Keratinocyte (primary cell): ENCODE results near the gene ZFPM1. TPM values are rescaled to one million over a fixed set of nuclear protein-coding genes. Genes with fewer than 3 reads are reported as not detected.

ENCODE experiments used
- DNase-seq: peaks from one replicate; pipeline ENCODE4 v3.0.0-alpha.2; 2011; ENCODE audit warnings: low read depth, missing footprints, low spot score
- FAIRE-seq: peaks from 2 replicates; lab custom pipeline; 2011; peaks lifted over from hg19 to GRCh38; lab: Jason Lieb, UNC
- H2AFZ ChIP-seq: 2 replicates; pipeline ENCODE4 v1.6.0; 2012; ENCODE audit warnings: low read length, control low read depth, inconsistent platforms; ENCODE audit not compliant: control insufficient read depth
- H3K27ac ChIP-seq: 2 replicates; pipeline ENCODE4 v1.5.1; 2011; ENCODE audit warnings: low read length; ENCODE audit not compliant: control insufficient read depth, insufficient read depth
- H3K27me3 ChIP-seq: 3 replicates; pipeline ENCODE4 v1.6.0; 2011; ENCODE audit warnings: low read length; ENCODE audit not compliant: control insufficient read depth, insufficient read depth; ENCODE audit errors: extremely low read depth
- H3K36me3 ChIP-seq, 2 experiments: 2 replicates in 1 of 2; 3 replicates in 1 of 2; pipeline ENCODE4 v1.5.1; 2011; ENCODE audit warnings: low read length in 2 of 2, mild to moderate bottlenecking in 1 of 2; ENCODE audit not compliant: control insufficient read depth in 2 of 2, insufficient read depth in 2 of 2; ENCODE audit errors: extremely low read depth in 1 of 2
- H3K4me1 ChIP-seq: 3 replicates; pipeline ENCODE4 v1.5.1; 2011; ENCODE audit warnings: low read length; ENCODE audit not compliant: control insufficient read depth, insufficient read depth; ENCODE audit errors: extremely low read depth
- H3K4me2 ChIP-seq: 3 replicates; pipeline ENCODE4 v1.6.0; 2011; ENCODE audit warnings: low read depth, low read length; ENCODE audit not compliant: control insufficient read depth, insufficient read depth; ENCODE audit errors: extremely low read depth
- H3K4me3 ChIP-seq, 3 experiments: fragments of 200-600 bp in 1 of 3; sonication (generic) in 1 of 3; 2 replicates in 2 of 3; 3 replicates in 1 of 3; pipeline ENCODE4 v1.5.1; 2011 to 2016; ENCODE audit warnings: low read length in 3 of 3, mild to moderate bottlenecking in 3 of 3, control low read depth in 2 of 3, inconsistent platforms in 1 of 3, low read depth in 1 of 3, mixed read lengths in 1 of 3, mixed run types in 1 of 3, moderate library complexity in 1 of 3; ENCODE audit not compliant: control insufficient read depth in 2 of 3, insufficient read depth in 2 of 3; ENCODE audit errors: extremely low read depth in 1 of 3
- H3K79me2 ChIP-seq: 2 replicates; pipeline ENCODE4 v1.6.0; 2012; ENCODE audit warnings: low read length; ENCODE audit not compliant: control insufficient read depth, insufficient read depth
- H3K9ac ChIP-seq: 3 replicates; pipeline ENCODE4 v1.6.0; 2011; ENCODE audit warnings: low read length; ENCODE audit not compliant: control insufficient read depth, insufficient read depth; ENCODE audit errors: extremely low read depth
- H3K9me1 ChIP-seq: 3 replicates; pipeline ENCODE4 v1.6.0; 2011; ENCODE audit warnings: low read length; ENCODE audit not compliant: control insufficient read depth, insufficient read depth; ENCODE audit errors: extremely low read depth
- H3K9me3 ChIP-seq: 2 replicates; pipeline ENCODE4 v1.5.1; 2012; ENCODE audit warnings: low read depth, low read length; ENCODE audit not compliant: control insufficient read depth
- H4K20me1 ChIP-seq: 3 replicates; pipeline ENCODE4 v1.6.0; 2011; ENCODE audit warnings: low read length; ENCODE audit not compliant: control insufficient read depth, insufficient read depth; ENCODE audit errors: extremely low read depth
- CTCF ChIP-seq, 3 experiments: IDR thresholded peaks in 1 of 3; conservative IDR thresholded peaks in 1 of 3; optimal IDR thresholded peaks in 1 of 3; 2 replicates in 2 of 3; 3 replicates in 1 of 3; pipeline versions ENCODE3 to v1.5.1; 2011; ENCODE audit warnings: low read length in 3 of 3, mild to moderate bottlenecking in 3 of 3, moderate library complexity in 2 of 3, control low read depth in 1 of 3, inconsistent platforms in 1 of 3; ENCODE audit not compliant: insufficient read depth in 2 of 3; ENCODE audit errors: extremely low read depth in 1 of 3
- EZH2 ChIP-seq: IDR thresholded peaks from one replicate; pipeline ENCODE4 v1.6.1; 2012; ENCODE audit warnings: inconsistent platforms, mild to moderate bottlenecking, low read length, moderate library complexity
- dilution Hi-C: fragments of 300-500 bp; cut with MboI; formaldehyde crosslinking; loops from one replicate; pipeline ENCODE4 v1.7.0; 2020; ENCODE audit warnings: low sequenced_read_pairs; ENCODE audit not compliant: extremely low pct_ligation_motif_present
- polyA plus RNA-seq, 5 experiments: library from polyadenylated mRNA; depleted of rRNA in 3 of 5; stranded (reverse) in 3 of 5; stranded (forward) in 1 of 5; unstranded in 1 of 5; fragments of >200 nt; gene quantifications; 1 replicate in 1 of 5; 2 replicates in 3 of 5; 3 replicates in 1 of 5; pipeline versions ENCODE4 v1.2.1 to v1.2.3, GENCODE V29; 2011 to 2012; ENCODE audit warnings: missing spikeins in 2 of 5, low read depth in 1 of 5, low replicate concordance in 1 of 5

ZFPM1 gene
- polyA plus RNA-seq, 1 donor (not counting 4 experiments of a cell fraction or from before 2014, with no cell fraction given) = 0.42 TPM

- no peaks in the 10 kb centered on the region for H3K9me1 ChIP-seq
- no peak overlapping the region for H3K9ac ChIP-seq
- DNase-seq (no peak), FAIRE-seq (no peak)
- H3K27ac ChIP-seq = no peak overlapping the region
- no peak overlapping the region for H3K4me3 ChIP-seq
- H3K36me3 ChIP-seq = no peaks in the 10 kb centered on the region
- dilution Hi-C loops = no loop called here
- no peak overlapping the region for H3K4me2 ChIP-seq
- no peaks in the 10 kb centered on the region for H4K20me1 ChIP-seq
- no peaks in the 10 kb centered on the region for H3K9me3 ChIP-seq
- TF ChIP-seq EZH2 (no peak), CTCF (optimal IDR thresholded peaks at IDR 0.05 in 1 of 3, IDR thresholded peaks at IDR 0.05 in 1 of 3, conservative IDR thresholded peaks at IDR 0.05 in 1 of 3; ENCODE audit: extremely low read depth in 1 of 3, insufficient read depth in 2 of 3, low read length in 3 of 3) (no peak)
- peaks cover 3% of the 10 kb centered on the region for H3K79me2 ChIP-seq
- H3K4me1 ChIP-seq = no peaks in the 10 kb centered on the region
- H2AFZ ChIP-seq = no peak overlapping the region
- H3K27me3 ChIP-seq = no peaks in the 10 kb centered on the region
Measured at GRCh38 chr16:88472069-88472468, 19.0 kb downstream of the ZFPM1 start.

- H3K9ac ChIP-seq = no peak overlapping the region
- no peaks in the 10 kb centered on the region for H4K20me1 ChIP-seq
- dilution Hi-C loops = no loop called here
Measured at GRCh38 chr16:88472637-88473205, 19.6 kb downstream of the ZFPM1 start.

More at GRCh38 chr16:88472637-88473205, 19.6 kb downstream of the ZFPM1 start:
- TF ChIP-seq CTCF (optimal IDR thresholded peaks at IDR 0.05 in 1 of 3, IDR thresholded peaks at IDR 0.05 in 1 of 3, conservative IDR thresholded peaks at IDR 0.05 in 1 of 3; ENCODE audit: extremely low read depth in 1 of 3, insufficient read depth in 2 of 3, low read length in 3 of 3) = no peak
- no peak for TF ChIP-seq EZH2
- no peaks in the 10 kb centered on the region for H3K9me1 ChIP-seq
- H3K4me3 ChIP-seq = no peak overlapping the region
- H3K4me2 ChIP-seq = no peak overlapping the region
- H3K79me2 ChIP-seq = peaks cover 3% of the 10 kb centered on the region
- DNase-seq = no peak
- no peaks in the 10 kb centered on the region for H3K9me3 ChIP-seq
- no peaks in the 10 kb centered on the region for H3K36me3 ChIP-seq
- H3K27me3 ChIP-seq = no peaks in the 10 kb centered on the region
- H3K27ac ChIP-seq = no peak overlapping the region
- no peak for FAIRE-seq
- H3K4me1 ChIP-seq = no peaks in the 10 kb centered on the region
- no peak overlapping the region for H2AFZ ChIP-seq
